Measurements from ENCODE around the gene FAM120A.

The FAM120A gene

GRCh38 chr9:93612796-93613154 lies 161.3 kb downstream of the FAM120A start:
- TF ChIP-seq, protein P1, sequence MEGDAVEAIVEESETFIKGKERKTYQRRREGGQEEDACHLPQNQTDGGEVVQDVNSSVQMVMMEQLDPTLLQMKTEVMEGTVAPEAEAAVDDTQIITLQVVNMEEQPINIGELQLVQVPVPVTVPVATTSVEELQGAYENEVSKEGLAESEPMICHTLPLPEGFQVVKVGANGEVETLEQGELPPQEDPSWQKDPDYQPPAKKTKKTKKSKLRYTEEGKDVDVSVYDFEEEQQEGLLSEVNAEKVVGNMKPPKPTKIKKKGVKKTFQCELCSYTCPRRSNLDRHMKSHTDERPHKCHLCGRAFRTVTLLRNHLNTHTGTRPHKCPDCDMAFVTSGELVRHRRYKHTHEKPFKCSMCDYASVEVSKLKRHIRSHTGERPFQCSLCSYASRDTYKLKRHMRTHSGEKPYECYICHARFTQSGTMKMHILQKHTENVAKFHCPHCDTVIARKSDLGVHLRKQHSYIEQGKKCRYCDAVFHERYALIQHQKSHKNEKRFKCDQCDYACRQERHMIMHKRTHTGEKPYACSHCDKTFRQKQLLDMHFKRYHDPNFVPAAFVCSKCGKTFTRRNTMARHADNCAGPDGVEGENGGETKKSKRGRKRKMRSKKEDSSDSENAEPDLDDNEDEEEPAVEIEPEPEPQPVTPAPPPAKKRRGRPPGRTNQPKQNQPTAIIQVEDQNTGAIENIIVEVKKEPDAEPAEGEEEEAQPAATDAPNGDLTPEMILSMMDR (conservative IDR thresholded peaks at IDR 0.05; ENCODE audit: low read depth, low read length): no peak

GRCh38 chr9:93613174-93613573 lies 161.7 kb downstream of the FAM120A start:
- DNase-seq (ENCODE audit: low read depth): no peak
- TF ChIP-seq, protein P1 (conservative IDR thresholded peaks at IDR 0.05; ENCODE audit: low read depth, low read length): no peak
- H3K4me3 ChIP-seq (ENCODE audit: low read length): no peak overlapping the region

More at GRCh38 chr9:93612796-93613154, 161.3 kb downstream of the FAM120A start:
- H3K4me3 ChIP-seq (ENCODE audit: low read length): no peak overlapping the region
- DNase-seq (ENCODE audit: low read depth): no peak

- TF ChIP-seq, protein P1 (conservative IDR thresholded peaks at IDR 0.05; ENCODE audit: low read depth, low read length): no peak
- no peak overlapping the region for H3K4me3 ChIP-seq (ENCODE audit: low read length)
- DNase-seq (ENCODE audit: low read depth): no peak
Measured at GRCh38 chr9:93613791-93614190, 162.3 kb downstream of the FAM120A start.

GRCh38 chr9:93614830-93615468 lies 163.5 kb downstream of the FAM120A start:
- no peak overlapping the region for H3K4me3 ChIP-seq (ENCODE audit: low read length)

More at GRCh38 chr9:93614830-93615468, 163.5 kb downstream of the FAM120A start:
- TF ChIP-seq, protein P1 (conservative IDR thresholded peaks at IDR 0.05; ENCODE audit: low read depth, low read length): no peak
- DNase-seq (ENCODE audit: low read depth): no peak
